Spleen (tissue), 11 donors: ENCODE measurements around the gene LSMEM2. TPM values are rescaled to one million over a fixed set of nuclear protein-coding genes. Genes with fewer than 3 reads are reported as not detected.
A peak's percentile ranks its signal among the peaks of the same experiment; 100 is the strongest.

ENCODE experiments used
- DNase-seq: peaks from one replicate; pipeline ENCODE4 v3.0.0-alpha.2; 2020
- H3K27ac ChIP-seq, 8 donors: fragments of 200-600 bp; sonication (generic) in 7 of 8; 1 replicate in 4 of 8; 2 replicates in 4 of 8; pipeline versions ENCODE4 v1.5.0 to v1.8.0; 2016 to 2021; ENCODE audit warnings: inconsistent platforms in 4 of 8, mild to moderate bottlenecking in 4 of 8, moderate library complexity in 1 of 8
- H3K27me3 ChIP-seq, 7 donors: fragments of 200-600 bp; sonication (generic) in 6 of 7; replicated peaks in 1 of 7; 1 replicate in 4 of 7; 2 replicates in 3 of 7; pipeline versions ENCODE4 v1.5.0 to v1.8.0; 2016 to 2021; ENCODE audit warnings: inconsistent platforms in 3 of 7, mild to moderate bottlenecking in 1 of 7
- H3K36me3 ChIP-seq, 6 donors: fragments of 200-600 bp; sonication (generic) in 5 of 6; 1 replicate in 4 of 6; 2 replicates in 2 of 6; pipeline versions ENCODE4 v1.5.0 to v1.8.0; 2016 to 2021; ENCODE audit warnings: inconsistent platforms in 2 of 6
- H3K4me1 ChIP-seq, 6 donors: fragments of 200-600 bp; sonication (generic) in 5 of 6; 1 replicate in 3 of 6; 2 replicates in 3 of 6; pipeline versions ENCODE4 v1.5.0 to v1.8.0; 2016 to 2021; ENCODE audit warnings: inconsistent platforms in 3 of 6
- H3K4me3 ChIP-seq, 8 donors: fragments of 200-600 bp; sonication (generic) in 7 of 8; 1 replicate in 4 of 8; 2 replicates in 4 of 8; pipeline versions ENCODE4 v1.5.0 to v1.8.0; 2016 to 2021; ENCODE audit warnings: inconsistent platforms in 4 of 8, mild to moderate bottlenecking in 4 of 8, moderate library complexity in 2 of 8
- H3K9me3 ChIP-seq, 8 donors: fragments of 200-600 bp; sonication (generic) in 7 of 8; 1 replicate in 4 of 8; 2 replicates in 4 of 8; pipeline versions ENCODE4 v1.5.0 to v1.8.0; 2016 to 2021; ENCODE audit warnings: inconsistent platforms in 4 of 8
- POLR2A ChIP-seq, 3 donors: fragments of 450-650 bp; IDR thresholded peaks; one replicate each; pipeline ENCODE4 v1.5.1; 2017; ENCODE audit warnings: antibody characterized with exemption in 3 of 3, mild to moderate bottlenecking in 1 of 3
- POLR2AphosphoS5 ChIP-seq, 3 donors: sonication (generic); formaldehyde crosslinking; IDR thresholded peaks; one replicate each; pipeline ENCODE4 v1.5.1; 2017; ENCODE audit warnings: antibody characterized with exemption in 3 of 3
- WGBS, 5 donors: extraction: QIAGEN DNeasy Blood & Tissue Kit in 3 of 5; methylation state at CpG; one replicate each; pipeline versions ENCODE4 v1.1.5 to v1.1.7; 2013 to 2018; 5-methylcytosine and 5-hydroxymethylcytosine counted together
- intact Hi-C: fragments of 100-400 bp; cut with DNase I; formaldehyde crosslinking; loops from one replicate; pipeline ENCODE4 v1.15.0; 2023; ENCODE audit warnings: low total_unique reads
- polyA plus RNA-seq, 3 donors: library from polyadenylated mRNA; stranded (reverse); fragments of 200-250 nt; gene quantifications; one replicate each; pipeline ENCODE4 v1.2.1, GENCODE V29; 2013
- total RNA-seq, 7 donors: library from RNA; depleted of rRNA in 3 of 7; stranded (reverse); fragments of >200 nt in 3 of 7; fragmentation: NEBNext Ultra II Directional in 4 of 7; extraction: Animal tissue kit (Norgen Biotek cat#: 25700) in 4 of 7; gene quantifications; one replicate each; pipeline versions ENCODE4 v1.1.0 to v1.2.1, GENCODE V29; 2016 to 2021
- TF ChIP-seq, protein P1 (sequence below), 11 experiments: fragments of 200-600 bp in 7 of 11; fragments of 450-650 bp in 4 of 11; sonication (generic) in 4 of 11; IDR thresholded peaks in 8 of 11; conservative IDR thresholded peaks in 3 of 11; 1 replicate in 7 of 11; 2 replicates in 4 of 11; pipeline versions ENCODE4 v1.4.0 to v1.8.0; 2016 to 2021; ENCODE audit warnings: antibody characterized with exemption in 11 of 11, inconsistent platforms in 4 of 11, mild to moderate bottlenecking in 1 of 11
- donor health status: healthy with polysubstance abuse.
- donor health status: DM: no; HTN: no; CAD: no; lungs with moderate emphysema.
- donor health status: DM: no; HTN: no; CAD: no.
- donor health status: Bipolar disorder and iron deficiency.
- donor health status: healthy.
- donor health status: DM: no; HTN: no; CAD: no.
- donor health status: DM: yes; HTN: yes; CAD: no.

Gene LSMEM2
- total and polyA plus RNA-seq, 10 donors = 0.06 to 0.46 (median 0.24) TPM; not detected in 6

- peaks cover under 1 to 53% (median 28%) of the 10 kb centered on the region in 6 donors for H3K36me3 ChIP-seq
- intact Hi-C loops = loop anchor here (10.0 kb wide), 1 partner anchor 88 kb away; the partner anchor contains the start of gene GNAI2
- DNase-seq = peak; percentile 79
Measured at GRCh38 chr3:50323092-50323600, 44.3 kb downstream of the LSMEM2 start.

GRCh38 chr3:50323614-50324199 is 44.8 kb downstream of the LSMEM2 start:
- Histone ChIP-seq H3K9me3 (no peaks in the 10 kb centered on the region), H3K4me3 (peak overlapping the region in 5 of 8 donors; percentile 1 to 92 (median 83)), H3K4me1 (peaks cover 39 to 93% (median 88%) of the 10 kb centered on the region in 6 donors), H3K36me3 (peaks cover 0 to 48% (median 23%) of the 10 kb centered on the region in 6 donors), H3K27me3 (no peaks in the 10 kb centered on the region), H3K27ac (peak overlapping the region; percentile 86 to 96 (median 93))
- DNase-seq = peak; percentile 89
- TF ChIP-seq POLR2AphosphoS5 (IDR thresholded peaks at IDR 0.05) (peak; percentile 88 to 93 (median 90)), POLR2A (IDR thresholded peaks at IDR 0.05) (no peak)
- TF ChIP-seq, protein P1, sequence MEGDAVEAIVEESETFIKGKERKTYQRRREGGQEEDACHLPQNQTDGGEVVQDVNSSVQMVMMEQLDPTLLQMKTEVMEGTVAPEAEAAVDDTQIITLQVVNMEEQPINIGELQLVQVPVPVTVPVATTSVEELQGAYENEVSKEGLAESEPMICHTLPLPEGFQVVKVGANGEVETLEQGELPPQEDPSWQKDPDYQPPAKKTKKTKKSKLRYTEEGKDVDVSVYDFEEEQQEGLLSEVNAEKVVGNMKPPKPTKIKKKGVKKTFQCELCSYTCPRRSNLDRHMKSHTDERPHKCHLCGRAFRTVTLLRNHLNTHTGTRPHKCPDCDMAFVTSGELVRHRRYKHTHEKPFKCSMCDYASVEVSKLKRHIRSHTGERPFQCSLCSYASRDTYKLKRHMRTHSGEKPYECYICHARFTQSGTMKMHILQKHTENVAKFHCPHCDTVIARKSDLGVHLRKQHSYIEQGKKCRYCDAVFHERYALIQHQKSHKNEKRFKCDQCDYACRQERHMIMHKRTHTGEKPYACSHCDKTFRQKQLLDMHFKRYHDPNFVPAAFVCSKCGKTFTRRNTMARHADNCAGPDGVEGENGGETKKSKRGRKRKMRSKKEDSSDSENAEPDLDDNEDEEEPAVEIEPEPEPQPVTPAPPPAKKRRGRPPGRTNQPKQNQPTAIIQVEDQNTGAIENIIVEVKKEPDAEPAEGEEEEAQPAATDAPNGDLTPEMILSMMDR (IDR thresholded peaks at IDR 0.05 in 8 of 11, conservative IDR thresholded peaks at IDR 0.05 in 3 of 11) = peak in 5 of 11 experiments; percentile 13 to 40 (median 20)
- intact Hi-C loops = loop anchor here (10.0 kb wide), 1 partner anchor 89 kb away; the partner anchor contains the start of gene GNAI2
- 20 to 54% (median 28%) methylated on average over 2 to 5 of the region's 5 CpGs for WGBS, 5 donors

More at GRCh38 chr3:50323092-50323600, 44.3 kb downstream of the LSMEM2 start:
- Histone ChIP-seq H3K4me1 (peaks cover 34 to 93% (median 88%) of the 10 kb centered on the region in 6 donors), H3K27ac (peak overlapping the region; percentile 86 to 96 (median 93)), H3K4me3 (peak overlapping the region in 6 of 8 donors; percentile 1 to 92 (median 84)), H3K9me3 (no peaks in the 10 kb centered on the region), H3K27me3 (no peaks in the 10 kb centered on the region)
- WGBS, 5 donors = 9 to 62% (median 27%) methylated on average over 4 of the region's 4 CpGs
- TF ChIP-seq, protein P1 (IDR thresholded peaks at IDR 0.05 in 8 of 11, conservative IDR thresholded peaks at IDR 0.05 in 3 of 11) = no peak

- H3K27me3 ChIP-seq = no peaks in the 10 kb centered on the region
- no peaks in the 10 kb centered on the region for H3K9me3 ChIP-seq
- H3K36me3 ChIP-seq = peaks cover 0 to 48% (median 20%) of the 10 kb centered on the region in 6 donors
- intact Hi-C loops = loop anchor here (10.0 kb wide), 1 partner anchor 90 kb away; the partner anchor contains the start of gene GNAI2
- WGBS, 5 donors = 35 to 55% (median 52%) methylated on average over 4 of the region's 4 CpGs
- TF ChIP-seq, protein P1 (IDR thresholded peaks at IDR 0.05 in 8 of 11, conservative IDR thresholded peaks at IDR 0.05 in 3 of 11) = peak; percentile 69 to 93 (median 88)
- TF ChIP-seq POLR2AphosphoS5 (IDR thresholded peaks at IDR 0.05) (peak in 2 of 3 donors; percentile 61), POLR2A (IDR thresholded peaks at IDR 0.05) (no peak)
- H3K4me1 ChIP-seq = peaks cover 37 to 93% (median 84%) of the 10 kb centered on the region in 6 donors
- H3K27ac ChIP-seq = peak overlapping the region; percentile 86 to 96 (median 93)
- H3K4me3 ChIP-seq = peak overlapping the region in 3 of 8 donors; percentile 2 to 83 (median 3)
- DNase-seq = peak; percentile 90
Measured at GRCh38 chr3:50324351-50325112, 45.6 kb downstream of the LSMEM2 start.
